ENCODE measurements around the gene GSKIP.
"Not testable (repeated sequence)": the region's sequence is repeated elsewhere in the genome, so short reads cannot be mapped to it uniquely, and the experiment has no call there.

GSKIP gene

DNA sequence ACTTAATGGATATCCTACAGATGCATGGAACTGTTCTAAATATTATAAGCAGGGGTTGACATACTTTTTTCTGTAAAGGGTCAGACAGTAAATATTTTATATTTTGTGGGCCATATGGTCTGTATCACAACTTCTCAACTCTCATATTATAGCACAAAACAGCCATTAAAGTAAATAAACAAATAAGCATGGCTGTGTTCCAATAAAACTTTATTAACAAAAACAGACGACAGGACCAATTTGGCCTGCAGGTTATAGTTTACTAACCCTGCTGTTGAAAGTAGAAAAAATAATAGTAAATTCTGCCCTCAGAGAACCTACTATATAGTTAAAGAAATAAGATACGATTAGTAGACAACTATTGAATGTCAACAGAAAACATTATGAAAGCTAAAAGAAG lies 17.7 kb upstream of the GSKIP start:
- no peak for DNase-seq (ENCODE audit: low read depth)
- H3K4me3 ChIP-seq (ENCODE audit: low read depth, low read length): no peak overlapping the region
- TF ChIP-seq, protein P1, sequence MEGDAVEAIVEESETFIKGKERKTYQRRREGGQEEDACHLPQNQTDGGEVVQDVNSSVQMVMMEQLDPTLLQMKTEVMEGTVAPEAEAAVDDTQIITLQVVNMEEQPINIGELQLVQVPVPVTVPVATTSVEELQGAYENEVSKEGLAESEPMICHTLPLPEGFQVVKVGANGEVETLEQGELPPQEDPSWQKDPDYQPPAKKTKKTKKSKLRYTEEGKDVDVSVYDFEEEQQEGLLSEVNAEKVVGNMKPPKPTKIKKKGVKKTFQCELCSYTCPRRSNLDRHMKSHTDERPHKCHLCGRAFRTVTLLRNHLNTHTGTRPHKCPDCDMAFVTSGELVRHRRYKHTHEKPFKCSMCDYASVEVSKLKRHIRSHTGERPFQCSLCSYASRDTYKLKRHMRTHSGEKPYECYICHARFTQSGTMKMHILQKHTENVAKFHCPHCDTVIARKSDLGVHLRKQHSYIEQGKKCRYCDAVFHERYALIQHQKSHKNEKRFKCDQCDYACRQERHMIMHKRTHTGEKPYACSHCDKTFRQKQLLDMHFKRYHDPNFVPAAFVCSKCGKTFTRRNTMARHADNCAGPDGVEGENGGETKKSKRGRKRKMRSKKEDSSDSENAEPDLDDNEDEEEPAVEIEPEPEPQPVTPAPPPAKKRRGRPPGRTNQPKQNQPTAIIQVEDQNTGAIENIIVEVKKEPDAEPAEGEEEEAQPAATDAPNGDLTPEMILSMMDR (IDR thresholded peaks at IDR 0.05; ENCODE audit: low read depth, low read length, missing control alignments): no peak

GRCh38 chr14:96347957-96348356 lies 15.4 kb upstream of the GSKIP start:
- not testable (repeated sequence) for H3K4me3 ChIP-seq (ENCODE audit: low read depth, low read length); DNase-seq (ENCODE audit: low read depth)

GRCh38 chr14:96349286-96350075 lies 13.8 kb upstream of the GSKIP start:
- H3K4me3 ChIP-seq (ENCODE audit: low read depth, low read length): no peak overlapping the region
- TF ChIP-seq, protein P1 (IDR thresholded peaks at IDR 0.05; ENCODE audit: low read depth, low read length, missing control alignments): no peak
- DNase-seq (ENCODE audit: low read depth): no peak

DNA sequence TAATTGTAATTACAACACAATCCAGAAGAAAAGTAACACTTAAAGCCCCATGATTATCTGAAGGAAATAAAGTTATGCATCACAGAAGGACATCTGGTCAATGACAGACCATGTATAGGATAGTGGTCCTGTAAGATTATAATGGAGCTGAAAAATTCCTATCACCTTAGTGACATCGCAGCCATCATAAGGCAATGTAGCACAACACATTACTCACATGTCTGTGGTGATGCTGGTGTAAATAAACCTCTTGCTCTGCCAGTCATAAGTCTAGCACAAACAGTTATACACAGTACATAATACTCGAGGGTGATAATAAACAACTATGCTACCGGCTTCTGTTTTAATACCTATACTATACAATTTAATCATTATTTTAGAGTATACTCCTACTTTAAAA lies 11.3 kb upstream of the GSKIP start:
- H3K4me3 ChIP-seq (ENCODE audit: low read depth, low read length): no peak overlapping the region
- TF ChIP-seq, protein P1 (IDR thresholded peaks at IDR 0.05; ENCODE audit: low read depth, low read length, missing control alignments): no peak
- DNase-seq (ENCODE audit: low read depth): no peak

- H3K4me3 ChIP-seq (ENCODE audit: low read depth, low read length): no peak overlapping the region
- DNase-seq (ENCODE audit: low read depth): no peak
Measured at GRCh38 chr14:96352708-96353107, 10.6 kb upstream of the GSKIP start.

DNA sequence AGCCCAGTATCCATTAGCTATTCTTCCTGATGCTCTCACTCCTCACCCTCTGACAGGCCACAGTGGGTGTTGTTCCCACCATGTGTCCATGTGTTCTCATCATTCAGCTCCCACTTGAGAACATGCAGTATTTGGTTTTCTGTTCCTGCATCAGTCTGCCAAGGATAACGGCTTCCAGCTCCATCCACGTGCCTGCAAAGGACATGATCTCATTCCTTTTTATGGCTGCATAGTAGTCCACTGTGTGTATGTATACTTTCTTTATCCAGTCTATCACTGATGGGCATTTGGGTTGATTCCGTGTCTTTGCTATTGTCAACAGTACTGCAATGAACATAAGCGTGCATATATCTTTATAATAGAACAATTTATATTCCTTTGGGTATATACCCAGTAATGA lies 9.1 kb upstream of the GSKIP start:
- no peak for DNase-seq (ENCODE audit: low read depth)
- TF ChIP-seq, protein P1 (IDR thresholded peaks at IDR 0.05; ENCODE audit: low read depth, low read length, missing control alignments): no peak
- no peak overlapping the region for H3K4me3 ChIP-seq (ENCODE audit: low read depth, low read length)

More at GRCh38 chr14:96352708-96353107, 10.6 kb upstream of the GSKIP start:
- TF ChIP-seq, protein P1 (IDR thresholded peaks at IDR 0.05; ENCODE audit: low read depth, low read length, missing control alignments): no peak

DNA sequence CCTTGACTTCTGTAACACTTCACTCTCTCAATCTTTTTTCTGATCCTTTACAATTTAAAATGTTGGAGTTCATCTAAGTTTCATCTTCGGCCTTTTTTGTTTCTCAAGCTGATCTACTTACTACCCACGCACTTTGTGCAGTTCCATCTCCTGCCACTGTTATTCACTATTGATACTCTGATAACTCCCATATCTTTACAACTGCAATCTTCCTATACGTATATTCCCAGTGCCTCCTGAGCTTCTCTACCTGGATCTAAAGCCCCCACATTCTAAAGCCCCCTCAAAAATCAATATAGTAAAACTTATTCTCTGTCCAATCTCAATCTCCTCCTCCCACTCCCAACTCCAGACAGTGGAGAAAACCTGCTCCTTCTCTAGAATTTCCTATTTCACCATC lies 6.1 kb upstream of the GSKIP start:
- DNase-seq (ENCODE audit: low read depth): no peak
- no peak overlapping the region for H3K4me3 ChIP-seq (ENCODE audit: low read depth, low read length)
- TF ChIP-seq, protein P1 (IDR thresholded peaks at IDR 0.05; ENCODE audit: low read depth, low read length, missing control alignments): no peak
